Ovary (tissue), 9 donors: ENCODE results near the gene MMEL1. TPM values are rescaled to one million over a fixed set of nuclear protein-coding genes. Genes with fewer than 3 reads are reported as not detected.
"Not testable (repeated sequence)": the region's sequence is repeated elsewhere in the genome, so short reads cannot be mapped to it uniquely, and the experiment has no call there.

ENCODE experiments used
- DNase-seq, 5 donors: peaks; one replicate each; pipeline ENCODE4 v3.0.0-alpha.2; 2019 to 2020
- H3K27ac ChIP-seq, 2 donors: fragments of 200-600 bp; one replicate each; pipeline versions ENCODE4 v1.5.1 to v1.8.0; 2019 to 2022
- H3K27me3 ChIP-seq: fragments of 200-600 bp; one replicate; pipeline ENCODE4 v1.8.0; 2022
- H3K36me3 ChIP-seq: fragments of 200-600 bp; sonication (generic); one replicate; pipeline ENCODE4 v1.5.1; 2019
- H3K4me1 ChIP-seq: one replicate; pipeline ENCODE4 v1.8.1; 2013; ENCODE audit warnings: mild to moderate bottlenecking, moderate library complexity; ENCODE audit not compliant: insufficient read depth
- H3K4me3 ChIP-seq: fragments of 200-600 bp; sonication (generic); one replicate; pipeline ENCODE4 v1.5.1; 2017
- H3K9me3 ChIP-seq, 2 donors: fragments of 200-600 bp in 1 of 2; sonication (generic) in 1 of 2; one replicate each; pipeline versions ENCODE4 v1.5.1 to v1.8.1; 2013 to 2019; ENCODE audit warnings: mild to moderate bottlenecking in 1 of 2, moderate library complexity in 1 of 2
- CTCF ChIP-seq, 3 donors: fragments of 450-650 bp in 2 of 3; fragments of 200-600 bp in 1 of 3; IDR thresholded peaks; one replicate each; pipeline versions ENCODE4 v1.5.1 to v1.8.0; 2016 to 2022; ENCODE audit warnings: antibody characterized with exemption in 3 of 3, mild to moderate bottlenecking in 1 of 3
- EP300 ChIP-seq: sonication (generic); formaldehyde crosslinking; IDR thresholded peaks from one replicate; pipeline ENCODE4 v1.6.1; 2017; ENCODE audit warnings: antibody characterized with exemption
- POLR2A ChIP-seq: fragments of 450-650 bp; IDR thresholded peaks from one replicate; pipeline ENCODE4 v1.6.1; 2017; ENCODE audit warnings: antibody characterized with exemption, mild to moderate bottlenecking, moderate library complexity
- WGBS, 3 donors: extraction: QIAGEN DNeasy Blood & Tissue Kit in 1 of 3; methylation state at CpG; one replicate each; pipeline versions ENCODE4 v1.1.5 to v1.1.7; 2013 to 2017; 5-methylcytosine and 5-hydroxymethylcytosine counted together
- intact Hi-C, 4 donors: fragments of 100-400 bp; cut with DNase I; formaldehyde crosslinking; loops; one replicate each; pipeline versions ENCODE4 v1.11.0 to v1.15.1; 2022 to 2023
- polyA plus RNA-seq, 2 donors: library from polyadenylated mRNA; stranded (reverse); fragments of 200-250 nt in 1 of 2; fragments of 350-450 nt in 1 of 2; fragmentation: Illumina TruSeq in 1 of 2; extraction: RNeasy Lipid Tissue Mini Kit (QIAGEN cat#74804) in 1 of 2; gene quantifications; one replicate each; pipeline ENCODE4 v1.2.3, GENCODE V29; 2013 to 2014
- total RNA-seq, 7 donors: library from RNA; depleted of rRNA in 2 of 7; stranded (reverse); fragments of >200 nt in 2 of 7; fragmentation: NEBNext Ultra II Directional in 3 of 7; extraction: Animal tissue kit (Norgen Biotek cat#: 25700) in 3 of 7; gene quantifications; one replicate each; pipeline versions ENCODE4 v1.1.0 to v1.2.4, GENCODE V29; 2016 to 2023
- donor health status: DM: no; HTN: no; CAD: no; lungs with moderate emphysema.
- donor health status: DM: no; HTN: no; CAD: no.
- donor health status: Bipolar disorder and iron deficiency.
- donor health status: DM: yes; HTN: yes; CAD: no.
- donor health status: DM: no; HTN: no; CAD: no.
- donor health status: DM: yes; HTN: yes; CAD: no.

Gene MMEL1
- total and polyA plus RNA-seq, 9 donors = 0.42 to 7.9 (median 1.1) TPM; not detected in 3

DNA sequence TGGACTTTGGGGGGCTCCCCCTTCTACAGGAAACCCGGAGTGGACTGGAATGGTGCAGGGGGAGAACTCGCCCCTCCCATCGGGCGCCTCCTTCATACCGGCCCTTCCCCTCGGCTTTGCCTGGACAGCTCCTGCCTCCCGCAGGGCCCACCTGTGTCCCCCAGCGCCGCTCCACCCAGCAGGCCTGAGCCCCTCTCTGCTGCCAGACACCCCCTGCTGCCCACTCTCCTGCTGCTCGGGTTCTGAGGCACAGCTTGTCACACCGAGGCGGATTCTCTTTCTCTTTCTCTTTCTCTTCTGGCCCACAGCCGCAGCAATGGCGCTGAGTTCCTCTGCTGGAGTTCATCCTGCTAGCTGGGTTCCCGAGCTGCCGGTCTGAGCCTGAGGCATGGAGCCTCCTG lies 76.5 kb downstream of the MMEL1 start, which contains the start of gene TNFRSF14:
Gene TNFRSF14, plus strand, starts transcription at position 95 of the 401 bp plus-strand sequence. Its CDS starts 294 bp downstream, at position 389.
- Histone ChIP-seq H3K4me1 (peaks cover 12% of the 10 kb centered on the region), H3K27ac (peak within 1 kb of the TSS; percentile 82 to 88), H3K36me3 (no peaks in the 10 kb centered on the region), H3K9me3 (no peaks in the 10 kb centered on the region), H3K27me3 (no peaks in the 10 kb centered on the region), H3K4me3 (peak within 1 kb of the TSS; percentile 64)
- TF ChIP-seq POLR2A (peak; percentile 14), EP300 (no peak), CTCF (IDR thresholded peaks at IDR 0.05) (no peak)
- intact Hi-C loops = loop anchor here in 2 of 4 donors (5.0 to 10.0 kb wide), 2 partner anchors 314 to 1651 kb away; no protein-coding TSS in a partner anchor
- DNase-seq = peak; percentile 49 to 69 (median 61)
- 0 to 2% (median 1%) methylated on average over 16 of the region's 16 CpGs for WGBS, 3 donors

DNA sequence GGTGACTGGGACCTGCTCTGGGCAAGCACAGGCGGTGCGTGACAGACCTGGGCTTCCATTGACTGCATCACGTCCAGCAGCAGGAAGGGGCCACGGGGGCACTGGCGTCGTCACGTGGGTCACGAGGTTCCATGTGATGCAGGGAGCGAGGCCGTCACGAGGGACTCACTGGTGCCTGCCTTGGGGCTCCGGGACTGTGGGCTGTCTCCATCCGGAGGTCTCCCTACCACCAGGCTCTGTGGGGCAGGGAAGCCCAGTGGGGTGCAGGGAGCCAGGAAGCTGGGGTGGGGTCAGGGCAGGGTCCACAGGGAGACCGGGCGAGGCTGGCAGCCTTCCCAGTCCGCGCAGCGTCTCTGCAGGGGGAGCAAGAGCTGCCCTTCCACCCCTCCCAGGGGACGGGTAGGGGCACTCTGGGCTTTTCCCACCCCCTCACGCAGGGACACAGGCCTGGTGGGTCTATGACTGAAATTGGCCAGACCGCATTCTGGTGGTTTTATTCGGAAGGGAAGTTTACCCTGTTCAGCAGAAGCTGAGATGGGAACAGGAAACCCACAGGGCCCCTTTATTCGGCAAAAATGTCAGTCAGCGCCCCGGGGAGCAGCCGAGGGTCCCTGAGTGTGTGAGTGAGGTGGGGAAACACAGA lies 77.1 kb downstream of the MMEL1 start:
- WGBS, 3 donors = 4 to 7% (median 4%) methylated on average over 20 to 26 of the region's 26 CpGs
- intact Hi-C loops = loop anchor here in 2 of 4 donors (5.0 to 10.0 kb wide), 2 partner anchors 313 to 1651 kb away; no protein-coding TSS in a partner anchor
- no peaks in the 10 kb centered on the region for H3K9me3 ChIP-seq
- peaks cover 12% of the 10 kb centered on the region for H3K4me1 ChIP-seq
- H3K27ac ChIP-seq = peak overlapping the region; percentile 82 to 88
- H3K36me3 ChIP-seq = no peaks in the 10 kb centered on the region
- peak; percentile 78 to 89 (median 83) for DNase-seq
- peak; percentile 56 for TF ChIP-seq EP300
- TF ChIP-seq POLR2A = peak; percentile 78
- no peak for TF ChIP-seq CTCF (IDR thresholded peaks at IDR 0.05)
- H3K27me3 ChIP-seq = no peaks in the 10 kb centered on the region
- peak overlapping the region; percentile 64 for H3K4me3 ChIP-seq

DNA sequence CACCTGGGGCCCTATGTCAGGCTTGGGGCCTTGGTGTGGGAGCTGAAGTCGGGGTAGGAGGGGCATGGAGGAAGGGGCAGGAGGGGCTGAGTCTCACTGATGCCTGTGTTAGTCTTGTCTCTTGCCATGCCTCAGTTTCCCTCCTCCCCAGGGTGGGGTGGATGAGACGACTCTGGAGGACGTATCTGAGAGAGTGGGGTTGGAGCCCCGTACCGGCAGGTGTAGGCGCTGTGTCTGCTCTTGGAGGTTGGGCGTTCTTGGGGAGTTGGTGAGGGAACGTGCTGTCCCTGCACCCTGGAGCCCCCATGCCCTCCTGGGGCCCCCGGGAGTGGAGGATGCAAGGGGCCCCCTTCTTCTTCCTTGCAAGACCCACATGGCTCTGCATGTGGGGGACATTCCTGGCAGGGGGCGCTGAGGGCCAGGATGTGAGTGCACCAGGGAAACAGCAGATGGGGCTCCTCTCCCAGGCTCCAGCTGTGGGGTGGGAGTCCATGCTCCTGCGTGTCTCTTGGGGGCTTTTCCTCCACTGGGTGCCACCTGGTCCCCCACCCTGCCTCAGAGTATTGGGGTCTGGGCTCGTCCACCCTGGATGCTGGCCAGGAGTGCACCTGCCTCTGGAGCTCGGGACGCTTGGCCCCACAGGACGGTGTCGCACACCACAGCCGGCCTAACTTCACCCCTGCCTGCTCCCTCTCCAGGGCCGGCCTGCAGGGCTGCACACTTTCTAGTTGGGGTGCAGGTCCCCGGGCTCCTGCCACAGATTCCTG lies 78.0 kb downstream of the MMEL1 start:
- Histone ChIP-seq H3K27me3 (no peaks in the 10 kb centered on the region), H3K27ac (no peak overlapping the region), H3K9me3 (no peaks in the 10 kb centered on the region), H3K36me3 (no peaks in the 10 kb centered on the region), H3K4me3 (no peak overlapping the region), H3K4me1 (peaks cover 12% of the 10 kb centered on the region)
- DNase-seq = peak in 2 of 5 donors; percentile 55 to 57
- intact Hi-C loops = loop anchor here in 2 of 4 donors (5.0 to 10.0 kb wide), 2 partner anchors 313 to 1650 kb away; no protein-coding TSS in a partner anchor
- TF ChIP-seq CTCF (IDR thresholded peaks at IDR 0.05) (peak in 1 of 3 donors; percentile 8), EP300 (no peak)
- WGBS, 3 donors = 50 to 58% (median 52%) methylated on average over 14 to 19 of the region's 19 CpGs

- no peak overlapping the region for H3K4me3 ChIP-seq
- no peak overlapping the region for H3K27ac ChIP-seq
- intact Hi-C loops = loop anchor here in 1 of 4 donors (10.0 kb wide), 1 partner anchor 1649 kb away; no protein-coding TSS in a partner anchor
- H3K9me3 ChIP-seq = no peaks in the 10 kb centered on the region
- TF ChIP-seq POLR2A (no peak), EP300 (no peak), CTCF (IDR thresholded peaks at IDR 0.05) (no peak)
- no peak for DNase-seq
- no peaks in the 10 kb centered on the region for H3K27me3 ChIP-seq
- WGBS, 3 donors = 78 to 82% (median 79%) methylated on average over 30 of the region's 30 CpGs
- peaks cover 12% of the 10 kb centered on the region for H3K4me1 ChIP-seq
- H3K36me3 ChIP-seq = no peaks in the 10 kb centered on the region
Observed at GRCh38 chr1:2553871-2554620, 78.8 kb downstream of the MMEL1 start.

GRCh38 chr1:2553076-2553475 lies 79.7 kb downstream of the MMEL1 start:
- DNase-seq, H3K36me3 ChIP-seq, H3K27me3 ChIP-seq, H3K9me3 ChIP-seq, H3K27ac ChIP-seq, H3K4me3 ChIP-seq: not testable (repeated sequence)
- WGBS, 3 donors = 49 to 69% (median 52%) methylated on average over 8 to 9 of the region's 9 CpGs
- peaks cover 14% of the 10 kb centered on the region for H3K4me1 ChIP-seq
- intact Hi-C loops = loop anchor here in 1 of 4 donors (10.0 kb wide), 1 partner anchor 1648 kb away; no protein-coding TSS in a partner anchor
